Stimulated activated CD8-positive, alpha-beta memory T cell treated with anti-CD3 and anti-CD28 coated beads, Interleukin-15, amount 100 ng/mL, for 24 hours (primary cell): Measurements from ENCODE around the gene PLEKHG7.
"Not testable (repeated sequence)": the region's sequence is repeated elsewhere in the genome, so short reads cannot be mapped to it uniquely, and the experiment has no call there.

ENCODE experiments used
- DNase-seq: peaks from one replicate; pipeline ENCODE4 v3.0.0-alpha.2; 2020; ENCODE audit warnings: low read depth

Gene PLEKHG7

GRCh38 chr12:92749691-92750090 is 46.9 kb downstream of the PLEKHG7 start:
- DNase-seq = not testable (repeated sequence)

DNA sequence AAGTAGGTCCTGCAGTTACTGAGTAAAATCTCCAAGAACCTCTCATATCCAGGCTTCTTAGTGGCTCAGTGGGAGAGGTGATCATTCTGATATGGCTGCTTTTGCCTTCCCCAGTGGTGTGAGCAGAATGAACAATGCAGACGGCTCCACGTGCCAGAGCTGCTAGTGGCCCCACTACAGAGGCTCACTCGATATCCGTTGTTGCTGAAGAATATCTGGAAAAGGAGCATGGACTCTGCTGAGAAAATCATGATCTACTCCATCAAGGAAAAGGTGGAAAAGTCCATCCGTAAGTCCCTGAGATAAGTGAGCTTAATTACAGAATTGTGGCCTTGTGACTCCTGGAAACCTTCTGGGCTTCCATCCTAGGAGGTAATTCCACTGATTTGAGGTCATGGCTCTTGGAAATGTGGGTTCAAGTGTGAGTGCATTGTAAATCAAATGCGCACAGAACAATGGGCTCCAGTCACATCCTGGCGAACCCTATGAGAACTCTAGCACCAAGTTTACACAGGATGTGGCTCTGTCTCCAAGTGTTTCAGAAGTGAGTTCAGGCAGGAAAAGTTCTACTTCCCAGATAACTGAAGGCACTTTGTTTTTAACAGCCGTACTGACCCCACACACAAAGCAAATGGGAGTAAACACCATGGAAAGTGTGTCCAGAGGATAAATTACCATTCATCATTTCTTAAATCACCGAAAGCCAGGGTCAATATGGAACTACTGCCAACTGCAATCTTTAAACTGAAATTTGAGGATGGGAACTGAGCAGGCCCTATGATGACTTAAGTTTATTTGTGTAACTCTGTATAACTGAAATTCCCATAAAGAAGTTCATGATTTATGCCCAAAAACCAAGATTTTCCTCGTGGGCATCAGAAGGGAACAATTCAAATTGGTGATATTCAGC is 51.4 kb downstream of the PLEKHG7 start:
- DNase-seq = no peak

- no peak for DNase-seq
These were observed 54.3 kb downstream of the PLEKHG7 start for GRCh38 chr12:92756898-92757596.

DNA sequence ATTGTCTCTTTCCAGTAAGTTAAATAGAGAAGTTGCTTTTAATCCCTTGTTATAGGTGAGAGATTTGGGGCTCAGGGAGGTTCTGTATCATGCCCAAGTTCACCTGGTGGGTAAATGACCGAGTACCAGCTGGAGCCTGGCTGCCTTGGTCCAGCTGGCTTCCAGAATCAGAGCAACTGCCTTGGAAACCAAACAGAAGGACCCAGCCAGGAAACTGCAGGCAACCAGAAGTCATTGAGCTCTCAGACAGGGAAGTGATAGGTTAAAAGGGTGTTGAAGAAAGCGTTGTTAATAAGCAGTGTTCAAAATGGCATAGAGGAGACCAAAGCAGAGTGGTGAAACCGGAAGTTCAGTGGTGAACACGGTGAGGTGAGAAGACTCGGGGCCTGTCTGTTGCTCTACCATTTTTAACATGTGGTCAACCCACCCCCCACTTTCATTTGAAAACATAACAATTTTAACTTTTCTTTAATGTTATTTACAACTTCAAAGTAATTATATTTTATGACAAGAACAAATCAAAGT is 54.9 kb downstream of the PLEKHG7 start:
- no peak for DNase-seq

DNA sequence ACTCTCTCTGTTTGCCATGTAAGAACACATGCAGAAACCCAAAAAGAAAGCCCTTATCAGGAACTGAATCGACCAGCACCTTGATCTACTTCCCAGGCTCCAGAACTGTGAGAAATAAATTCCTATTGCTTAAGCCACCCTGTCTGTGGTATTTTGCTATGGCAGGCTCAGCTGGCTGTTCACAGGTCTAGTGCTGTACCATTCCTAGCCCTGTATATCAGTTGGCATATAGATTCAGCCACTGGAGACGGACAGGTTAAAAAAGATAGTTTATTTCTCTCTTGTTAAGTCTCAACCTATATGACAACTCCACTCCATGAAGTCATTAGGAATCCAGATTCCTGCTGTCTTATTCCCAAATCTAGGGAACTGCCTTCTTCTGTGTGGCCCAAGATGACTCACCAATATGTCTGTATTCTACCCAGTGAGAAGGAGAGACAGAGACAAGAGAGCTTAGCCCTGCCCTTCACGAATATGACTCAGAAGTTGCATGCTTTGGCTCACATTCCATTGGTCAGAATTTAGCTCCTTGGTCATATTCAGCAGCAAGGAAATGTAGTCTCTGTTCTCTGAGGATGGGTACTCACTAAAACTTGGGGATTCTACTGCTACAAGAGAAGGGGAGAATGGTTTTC is 57.0 kb downstream of the PLEKHG7 start:
- no peak for DNase-seq

- DNase-seq = no peak
These were observed 60.0 kb downstream of the PLEKHG7 start for GRCh38 chr12:92762773-92763172.

GRCh38 chr12:92764831-92765230 is 62.0 kb downstream of the PLEKHG7 start:
- DNase-seq = no peak

GRCh38 chr12:92765871-92766270 is 63.1 kb downstream of the PLEKHG7 start:
- no peak for DNase-seq

GRCh38 chr12:92769124-92769901 is 66.5 kb downstream of the PLEKHG7 start:
- no peak for DNase-seq

DNA sequence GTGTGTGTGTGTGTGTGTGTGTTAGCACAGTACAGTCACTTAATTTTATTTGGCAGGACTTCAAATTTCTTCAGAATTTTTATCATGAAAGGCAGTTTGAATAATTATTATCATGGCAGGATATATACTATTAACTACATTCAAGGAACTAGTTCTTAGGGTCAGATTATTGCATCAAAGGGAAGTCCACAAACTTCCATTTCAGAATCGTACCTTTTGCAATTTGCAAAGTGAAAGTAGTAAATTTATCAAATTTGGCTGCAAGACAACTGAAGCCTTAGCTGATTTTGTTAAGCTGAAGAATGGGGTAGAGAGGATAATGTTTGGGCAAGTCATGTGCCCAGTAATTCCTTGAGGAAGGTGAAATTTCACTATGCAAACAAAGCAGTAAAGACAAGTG is 68.2 kb downstream of the PLEKHG7 start:
- no peak for DNase-seq

DNA sequence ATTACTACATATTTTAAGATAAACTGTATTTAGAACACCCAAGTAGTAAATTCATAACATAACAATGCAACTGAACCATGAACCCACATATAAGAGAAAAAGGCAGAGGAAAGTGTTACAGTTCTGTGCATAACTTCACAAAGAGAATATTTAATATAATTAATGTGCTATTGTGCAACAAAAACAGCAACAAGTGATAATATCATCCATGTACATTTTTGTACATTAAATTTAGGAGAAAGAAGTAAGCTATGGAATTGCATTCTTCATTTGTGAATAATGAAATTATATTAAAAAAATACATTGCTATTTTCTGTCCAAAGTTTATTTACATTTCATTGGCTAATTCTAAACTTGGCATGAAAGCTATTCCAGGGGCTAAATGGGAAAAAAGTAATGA is 72.6 kb downstream of the PLEKHG7 start:
- DNase-seq = no peak

- DNase-seq = no peak
These were observed 75.7 kb downstream of the PLEKHG7 start for GRCh38 chr12:92778525-92778924.

DNA sequence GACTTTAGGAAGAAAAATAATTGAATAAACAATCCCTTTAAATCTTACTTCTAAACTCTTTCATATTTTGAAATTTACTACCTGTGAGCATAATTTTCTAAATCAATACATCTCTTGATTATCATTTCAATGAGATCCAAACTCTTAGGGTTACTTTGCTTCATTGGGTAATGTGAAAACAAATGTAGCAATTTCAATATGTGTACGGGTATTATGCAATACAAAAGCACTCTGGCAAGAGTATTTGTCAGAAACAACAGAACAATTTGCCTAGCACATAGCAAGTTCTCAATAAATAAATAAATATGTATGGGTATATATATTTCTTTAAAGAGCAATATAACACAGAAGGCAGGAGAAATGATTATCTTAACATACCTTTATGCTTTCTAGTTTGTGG is 77.1 kb downstream of the PLEKHG7 start:
- no peak for DNase-seq

GRCh38 chr12:92784356-92784755 is 81.6 kb downstream of the PLEKHG7 start:
- DNase-seq = no peak

DNA sequence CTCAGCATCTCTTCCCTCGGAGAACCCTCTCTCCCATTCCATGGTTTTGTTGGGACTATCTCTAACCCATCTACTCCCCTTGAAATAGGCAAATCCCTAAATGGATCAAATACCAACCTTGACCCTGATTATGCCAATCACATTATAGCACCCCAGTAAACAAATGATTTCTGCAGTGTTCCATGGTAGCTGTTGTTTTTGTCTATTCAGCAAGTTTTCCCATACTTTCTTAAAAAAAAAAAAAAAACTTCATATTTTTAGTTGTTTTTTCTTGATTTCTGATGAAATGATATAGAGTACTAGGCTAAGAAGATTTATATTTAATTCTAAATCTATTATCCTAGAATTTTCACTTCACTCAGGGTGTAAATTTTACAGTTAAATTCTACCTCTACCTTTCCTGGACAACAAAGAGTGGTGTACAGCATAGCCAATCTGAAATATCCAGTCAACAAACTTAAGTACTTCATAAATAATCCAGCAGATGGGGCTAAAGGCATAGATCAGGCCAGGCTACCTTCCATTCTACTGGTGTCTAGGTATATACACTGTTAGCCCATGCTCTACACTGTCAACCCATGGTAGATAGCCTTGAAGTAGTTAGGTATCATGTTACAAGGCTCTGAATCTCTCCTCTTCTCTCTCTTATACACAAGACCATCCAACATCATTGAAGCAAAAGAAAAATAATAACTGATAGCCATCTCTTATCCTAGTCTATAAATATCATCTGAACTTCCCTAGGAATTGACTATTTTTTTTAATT is 82.2 kb downstream of the PLEKHG7 start:
- DNase-seq = no peak

- no peak for DNase-seq
These were observed 82.8 kb downstream of the PLEKHG7 start for GRCh38 chr12:92785563-92785950.

DNA sequence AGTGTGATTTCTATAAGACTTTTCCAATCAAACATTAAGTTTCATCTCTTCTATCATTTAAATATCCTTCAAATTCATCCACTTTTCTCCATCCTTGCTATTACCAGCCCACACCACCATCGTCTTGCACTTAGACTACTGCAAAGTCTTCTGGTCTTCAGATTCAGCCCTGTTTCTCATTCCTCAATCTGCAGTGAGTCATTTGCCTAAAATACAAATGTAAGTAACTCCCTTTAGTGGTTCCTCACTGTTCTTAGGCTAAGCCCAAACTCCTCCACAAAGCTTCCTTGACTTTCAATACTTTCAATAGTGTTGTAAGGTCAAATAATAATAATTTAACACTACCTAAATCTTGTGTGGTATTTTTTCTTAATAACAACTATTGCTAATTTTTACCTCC is 83.3 kb downstream of the PLEKHG7 start:
- no peak for DNase-seq

DNA sequence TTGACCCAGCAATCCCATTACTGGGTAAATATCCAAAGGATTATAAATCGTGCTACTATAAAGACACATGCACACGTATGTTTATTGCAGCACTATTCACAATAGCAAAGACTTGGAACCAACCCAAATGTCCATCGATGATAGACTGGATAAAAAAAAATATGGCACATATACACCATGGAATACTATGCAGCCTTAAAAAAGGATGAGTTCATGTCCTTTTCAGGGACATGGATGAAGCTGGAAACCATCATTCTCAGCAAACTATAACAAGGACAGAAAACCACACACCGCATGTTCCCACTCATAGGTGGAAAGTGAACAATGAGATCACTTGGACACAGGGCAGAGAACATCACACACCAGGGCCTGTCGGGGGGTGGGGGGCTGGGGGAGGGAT is 91.6 kb downstream of the PLEKHG7 start:
- DNase-seq = not testable (repeated sequence)

DNA sequence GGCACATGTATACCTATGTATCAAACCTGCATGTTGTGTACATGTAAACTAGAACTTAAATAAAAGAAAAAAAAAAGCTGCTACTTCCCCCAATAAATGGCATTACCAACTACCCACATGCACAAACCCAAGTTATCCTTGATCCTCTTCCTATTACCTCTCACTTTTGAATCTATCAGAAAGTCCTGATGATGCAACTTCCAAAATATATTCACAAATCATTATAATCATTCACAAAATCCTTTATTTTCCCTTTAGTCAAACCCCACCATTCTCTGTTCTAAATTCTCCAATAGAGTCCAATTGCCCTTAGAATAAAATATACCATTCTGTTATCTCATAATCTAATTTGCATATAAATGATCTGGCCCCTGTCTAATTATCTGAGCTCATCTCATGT is 92.0 kb downstream of the PLEKHG7 start:
- no peak for DNase-seq

- DNase-seq = no peak
These were observed 93.9 kb downstream of the PLEKHG7 start for GRCh38 chr12:92796650-92797049.

DNA sequence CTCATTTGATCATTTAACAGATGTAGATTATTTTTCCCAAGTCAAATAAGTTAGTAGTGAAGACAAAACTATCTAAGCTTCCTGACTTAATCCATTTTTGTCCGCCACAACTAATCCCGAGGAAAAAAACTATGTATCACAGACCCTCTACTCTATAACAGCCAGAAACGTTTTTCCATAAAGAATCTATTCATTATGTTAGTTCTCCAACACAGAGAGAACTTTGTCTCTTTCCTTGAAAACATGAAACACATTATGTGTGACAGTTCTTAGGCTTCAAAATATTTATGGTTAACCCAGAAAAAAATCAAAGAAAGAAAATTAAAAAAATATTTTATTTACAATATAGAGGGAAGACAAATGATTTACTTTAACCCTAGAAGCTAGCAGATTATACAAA is 100.1 kb downstream of the PLEKHG7 start:
- DNase-seq = no peak
